Daoy (cell line): ENCODE measurements around the gene INSIG1. TPM values are rescaled to one million over a fixed set of nuclear protein-coding genes. Genes with fewer than 3 reads are reported as not detected.

Source experiments
- DNase-seq: peaks from one replicate; pipeline ENCODE4 v3.0.0-alpha.2; 2015; ENCODE audit warnings: low read depth
- total RNA-seq: library from RNA; depleted of rRNA; stranded (reverse); fragments of >200 nt; shearing (Covaris generic); gene quantifications from 2 replicates; pipeline ENCODE4 v1.2.3, GENCODE V29; 2014

Gene INSIG1
- total RNA-seq, 1 experiment from 2014 or later: 83.7 TPM

DNA sequence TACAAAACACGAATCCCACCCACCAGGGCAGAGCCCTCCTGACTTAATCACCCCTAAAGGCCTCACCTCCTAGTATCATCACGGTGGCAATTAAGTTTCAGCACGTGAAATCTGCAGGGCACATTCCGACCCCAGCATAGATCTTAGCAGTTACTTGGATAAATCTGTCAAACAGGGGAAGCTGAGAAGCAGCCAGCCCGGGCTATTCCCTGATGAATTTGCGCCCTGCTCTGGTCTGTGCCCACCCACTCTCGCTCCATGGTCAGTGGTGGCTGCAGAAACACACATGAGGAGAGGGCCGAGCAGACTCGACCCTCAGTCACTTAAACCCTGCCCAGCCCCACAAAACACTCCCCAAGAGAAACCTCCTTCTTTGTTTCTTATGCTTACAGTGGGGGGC, 28.7 kb downstream of the INSIG1 start:
- DNase-seq: no peak

DNA sequence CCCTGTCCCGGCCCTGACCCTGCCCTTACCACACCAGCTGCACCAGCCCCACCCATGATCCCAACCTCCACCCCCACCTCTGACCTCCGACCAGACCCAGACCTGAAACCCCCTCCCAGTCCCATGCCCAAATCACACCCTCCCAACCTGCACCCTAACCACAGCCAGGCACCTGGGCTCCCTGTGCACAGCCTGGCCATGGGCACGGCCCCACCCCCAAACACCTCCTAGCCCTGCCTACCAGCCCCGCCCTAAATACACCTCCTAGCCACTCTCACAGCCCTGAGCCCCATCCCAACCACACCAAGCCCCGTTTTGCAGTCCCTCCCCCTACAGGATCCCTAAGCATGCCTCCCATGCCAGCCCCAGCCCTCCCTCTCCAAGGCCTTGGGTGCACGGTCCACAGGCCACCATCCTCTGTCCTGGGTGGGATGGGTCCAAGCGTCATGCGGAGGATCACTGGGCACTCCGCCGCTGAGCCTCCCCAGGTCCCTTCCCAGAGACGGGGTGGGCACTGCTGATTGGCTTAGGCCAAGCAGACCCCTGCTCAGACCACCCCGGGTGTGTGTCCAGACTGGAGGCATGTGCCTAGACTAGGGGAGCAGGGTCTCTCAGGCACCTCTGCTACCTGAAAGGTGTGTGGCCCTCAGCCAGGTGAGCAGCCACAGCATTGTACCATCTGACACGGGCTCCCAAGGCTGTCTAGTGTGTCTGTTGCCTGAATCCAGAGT, 30.1 kb downstream of the INSIG1 start:
- DNase-seq: no peak

GRCh38 chr7:155329225-155329624, 31.5 kb downstream of the INSIG1 start:
- no peak for DNase-seq

DNA sequence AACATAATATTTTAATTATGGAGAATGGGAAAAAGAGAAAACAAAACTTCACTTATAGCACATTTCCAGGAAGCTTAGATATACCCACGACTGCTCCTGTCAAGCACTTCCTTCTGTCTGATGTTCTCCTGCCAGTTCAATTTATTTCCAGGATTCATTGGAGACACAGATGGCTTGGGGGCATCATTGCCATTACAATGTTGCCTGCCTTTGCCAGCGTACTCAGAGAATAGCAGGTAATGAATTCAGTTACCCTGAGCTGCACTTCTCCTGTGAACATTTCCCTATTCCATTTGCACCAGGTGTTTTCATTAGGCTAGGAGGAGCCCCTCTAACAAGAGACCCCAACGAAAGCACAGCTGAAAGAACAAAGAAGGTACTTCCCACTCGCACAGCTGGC, 33.7 kb downstream of the INSIG1 start:
- no peak for DNase-seq

DNA sequence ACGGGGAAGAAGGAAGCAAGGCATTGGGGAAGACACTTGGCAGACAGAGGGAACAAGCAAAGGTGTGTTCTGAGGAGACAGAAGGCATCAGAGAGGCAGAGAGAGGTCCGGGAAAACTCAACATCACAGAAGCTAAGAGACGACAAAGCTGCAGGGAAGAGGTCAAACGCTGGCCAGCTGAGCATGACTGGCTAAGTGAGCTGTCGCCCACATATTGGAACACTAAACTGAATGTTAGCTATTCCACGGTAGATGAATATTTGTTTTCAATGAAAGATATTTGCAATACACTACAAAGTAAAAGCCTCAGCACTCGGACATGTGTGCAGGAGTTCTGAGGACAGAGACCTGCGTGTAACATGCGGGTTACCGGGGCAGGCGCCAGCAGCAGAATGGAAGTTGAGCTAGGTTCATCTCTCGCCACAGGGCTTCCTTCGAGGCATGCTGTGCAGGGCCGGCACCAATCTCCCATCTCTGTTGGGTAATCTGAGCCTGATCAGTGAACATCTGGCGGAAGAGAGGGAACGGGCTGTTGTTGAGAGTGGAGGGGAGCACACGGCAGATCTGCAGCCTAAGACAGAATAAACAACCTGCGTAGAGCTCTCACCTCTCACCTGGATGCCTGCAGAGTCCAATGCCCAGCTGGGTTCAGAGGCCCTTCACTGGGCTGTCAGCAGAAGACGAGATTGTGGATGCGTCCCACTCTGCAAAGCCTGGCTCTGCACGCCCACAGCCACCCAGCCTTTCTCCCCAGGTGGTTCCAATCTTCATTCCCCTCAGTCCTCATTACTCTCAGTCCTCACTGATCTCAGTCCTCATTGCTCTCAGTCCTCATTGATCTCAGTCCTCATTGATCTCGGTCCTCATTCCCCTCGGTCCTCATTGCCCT, 35.9 kb downstream of the INSIG1 start:
- no peak for DNase-seq

DNA sequence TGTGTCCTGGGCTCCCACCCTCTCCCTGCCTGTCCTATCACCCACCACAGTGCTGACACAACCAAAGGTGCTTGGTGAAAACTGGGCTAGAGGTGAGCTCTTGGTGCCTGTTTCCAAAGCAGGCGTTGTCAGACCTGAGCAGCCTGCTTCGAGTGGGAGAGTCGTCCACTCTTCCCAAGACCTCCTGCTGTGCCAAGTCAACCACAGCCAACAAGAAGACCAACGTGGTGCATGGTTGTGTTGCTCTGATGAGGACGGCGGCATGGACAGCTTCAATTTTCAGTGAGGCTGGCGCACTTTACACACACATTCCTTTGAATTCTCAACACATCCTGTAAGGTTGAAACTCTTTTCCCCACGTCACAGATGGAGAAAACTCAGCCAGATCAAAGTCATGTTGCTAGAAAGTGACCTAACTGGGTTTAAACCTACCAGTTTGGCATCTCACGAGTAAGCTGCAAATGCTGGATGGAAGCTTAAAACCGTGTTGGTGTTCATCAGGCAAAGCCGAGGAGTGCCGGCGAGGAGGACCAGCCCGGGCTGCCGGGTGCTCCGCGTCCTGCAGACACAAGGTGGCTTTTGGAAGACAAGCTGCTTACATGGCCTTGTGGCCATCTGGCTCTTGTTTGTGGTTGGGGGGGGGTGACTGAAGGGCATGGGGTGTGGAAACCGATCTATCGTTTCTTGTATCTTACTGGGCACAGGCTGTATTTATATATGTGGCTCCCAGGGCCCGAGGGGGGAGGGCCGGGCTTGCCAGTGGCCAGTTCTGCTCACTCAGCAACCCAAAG, 39.3 kb downstream of the INSIG1 start:
- DNase-seq: no peak

DNA sequence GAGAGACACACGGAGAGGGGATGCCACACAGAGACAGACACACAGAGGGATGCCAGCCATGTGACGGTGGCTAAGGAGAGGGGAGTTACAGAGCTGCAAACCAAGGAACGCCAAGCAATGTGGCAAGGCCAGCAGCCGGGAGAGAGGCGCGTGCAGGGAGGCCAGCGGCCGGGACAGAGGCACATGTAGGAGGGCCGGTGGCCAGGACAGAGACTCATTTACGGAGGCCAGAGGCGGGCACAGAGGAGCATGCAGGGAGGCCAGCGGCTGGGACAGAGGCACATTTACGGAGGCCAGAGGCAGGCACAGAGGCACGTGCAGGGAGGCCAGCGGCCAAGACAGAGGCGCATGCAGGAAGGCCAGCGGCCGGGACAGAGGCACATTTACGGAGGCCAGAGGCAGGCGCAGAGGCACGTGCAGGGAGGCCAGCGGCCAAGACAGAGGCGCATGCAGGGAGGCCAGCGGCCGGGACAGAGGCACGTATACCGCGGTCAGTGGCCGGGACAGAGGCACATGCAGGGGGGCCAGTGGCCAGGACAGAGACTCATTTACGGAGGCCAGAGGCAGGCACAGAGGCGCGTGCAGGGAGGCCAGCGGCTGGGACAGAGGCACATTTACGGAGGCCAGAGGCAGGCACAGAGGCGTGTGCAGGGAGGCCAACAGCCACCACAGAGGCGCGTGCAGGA, 40.4 kb downstream of the INSIG1 start:
- no peak for DNase-seq

DNA sequence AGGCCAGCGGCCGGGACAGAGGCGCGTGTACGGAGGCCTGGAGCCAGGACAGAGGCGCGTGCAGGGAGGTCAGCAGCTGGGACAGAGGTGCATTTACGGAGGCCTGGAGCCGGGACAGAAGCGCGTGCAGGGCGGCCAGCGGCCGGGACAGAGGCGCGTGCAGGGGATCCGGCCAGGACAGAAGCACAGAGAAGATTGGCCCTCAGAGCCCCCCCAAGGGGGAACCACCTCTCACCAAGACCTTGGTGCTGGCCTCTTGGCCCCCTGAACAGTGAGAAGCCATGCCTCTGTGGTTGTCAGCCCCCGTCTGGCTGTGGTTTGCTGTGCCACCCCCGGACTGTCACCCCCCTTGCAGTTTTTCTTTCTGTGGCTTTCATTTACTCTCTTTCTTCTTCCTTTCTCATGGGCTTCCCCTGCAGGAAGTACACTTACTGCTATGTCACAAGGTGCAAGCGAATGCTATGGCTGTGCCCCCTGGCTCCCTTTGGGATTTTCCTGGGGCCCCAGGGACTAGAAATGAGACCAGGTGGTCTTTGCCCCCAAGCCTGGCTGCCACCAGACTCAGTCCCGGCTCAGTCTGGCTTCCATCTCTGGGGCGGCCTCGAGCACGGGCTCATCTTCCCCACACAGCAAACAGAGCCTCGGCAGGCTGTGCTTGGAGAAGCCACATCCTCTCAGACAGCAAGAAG, 41.1 kb downstream of the INSIG1 start:
- no peak for DNase-seq

DNA sequence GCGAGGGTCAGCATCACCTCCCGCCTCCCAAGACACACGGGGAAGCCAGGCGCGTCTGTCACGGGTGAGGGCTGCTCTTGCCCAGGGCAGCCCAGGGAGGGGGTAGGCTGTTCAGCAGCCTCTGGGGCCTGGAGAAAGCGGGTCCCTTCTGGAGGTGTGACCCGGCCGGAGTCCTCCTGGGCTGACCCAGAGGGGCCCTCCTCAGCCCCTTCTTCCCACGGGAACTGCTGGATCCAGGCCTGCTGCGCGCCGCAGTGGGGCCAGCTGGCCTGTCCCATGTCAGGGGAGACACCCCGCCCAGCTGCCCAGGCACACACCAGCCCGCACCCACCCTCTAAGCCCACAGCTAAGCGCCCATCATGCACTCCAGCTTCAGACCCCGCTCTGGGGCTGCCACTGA, 41.8 kb downstream of the INSIG1 start:
- DNase-seq: no peak

DNA sequence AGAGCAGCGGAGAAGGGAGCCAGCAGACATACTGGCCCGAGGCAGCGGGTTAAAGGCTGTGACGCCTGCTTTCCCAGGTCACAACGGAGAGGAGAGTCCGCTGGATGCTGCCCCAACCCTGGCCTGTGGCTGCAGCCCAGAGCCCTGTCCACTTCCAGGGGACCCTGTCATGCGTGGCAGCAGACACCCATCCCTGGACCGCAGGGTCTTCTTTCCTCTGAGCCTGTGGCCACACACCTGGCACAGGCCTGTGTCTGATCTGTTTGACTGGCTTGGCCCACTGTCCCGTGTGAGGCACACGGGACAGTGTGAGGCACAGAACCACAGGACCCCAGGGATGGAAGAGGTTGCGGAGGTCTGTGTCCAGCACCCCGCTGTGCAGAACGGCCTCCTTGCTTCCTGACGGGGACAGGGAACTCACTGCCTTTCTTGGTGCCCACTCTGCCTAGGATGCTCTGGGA, 42.4 kb downstream of the INSIG1 start:
- DNase-seq: no peak

- DNase-seq: no peak
These were observed 43.0 kb downstream of the INSIG1 start for GRCh38 chr7:155340721-155341120.

DNA sequence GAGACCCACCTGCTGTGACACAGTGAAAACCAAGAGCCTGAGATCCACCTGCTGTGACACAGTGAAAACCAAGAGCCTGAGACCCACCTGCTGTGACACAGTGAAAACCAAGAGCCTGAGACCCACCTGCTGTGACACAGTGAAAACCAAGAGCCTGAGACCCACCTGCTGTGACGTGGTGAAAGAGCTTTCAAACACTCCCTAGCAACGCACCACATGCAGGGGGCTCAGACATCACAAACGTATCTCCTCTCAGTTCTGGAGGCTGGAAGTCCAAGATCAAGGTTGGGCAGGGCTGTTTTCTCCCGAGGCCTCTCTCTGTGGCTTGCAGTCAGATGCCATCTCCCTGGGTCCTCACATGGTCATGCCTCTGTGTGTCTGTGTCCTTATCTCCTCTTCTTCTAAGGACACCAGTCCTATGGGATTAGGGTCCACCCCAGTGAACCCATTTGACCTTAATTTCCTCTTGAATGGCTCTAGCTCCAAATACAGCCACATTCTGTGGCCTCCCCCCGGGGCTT, 43.8 kb downstream of the INSIG1 start:
- no peak for DNase-seq

GRCh38 chr7:155342313-155342712, 44.6 kb downstream of the INSIG1 start:
- DNase-seq: no peak

- no peak for DNase-seq
These were observed 45.5 kb downstream of the INSIG1 start for GRCh38 chr7:155343150-155343549.

DNA sequence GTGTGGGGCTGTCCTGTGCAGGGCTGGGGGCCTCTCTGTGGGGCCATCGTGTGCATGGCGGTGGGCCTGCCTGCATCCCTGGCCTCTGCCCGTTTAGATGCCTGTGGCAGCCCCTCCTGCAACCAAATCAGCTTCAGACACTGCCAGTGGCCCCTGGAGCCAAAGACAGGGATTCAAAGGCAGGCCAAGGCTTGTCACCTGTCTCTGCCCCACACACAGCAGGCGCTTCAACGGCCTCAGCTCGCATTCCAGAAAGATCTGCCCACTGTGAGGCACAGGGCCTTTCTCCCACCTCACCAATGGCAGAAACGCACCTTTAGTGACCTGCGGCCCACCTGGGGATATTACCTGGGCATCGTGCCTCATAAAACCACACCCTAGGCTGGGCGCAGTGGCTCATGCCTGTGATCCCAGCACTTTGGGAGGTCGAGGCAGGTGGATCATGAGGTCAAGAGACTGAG, 46.0 kb downstream of the INSIG1 start:
- DNase-seq: no peak

- DNase-seq: no peak
These were observed 46.6 kb downstream of the INSIG1 start for GRCh38 chr7:155344270-155344617.

GRCh38 chr7:155344618-155345433, 47.1 kb downstream of the INSIG1 start:
- DNase-seq: peak; percentile 87

DNA sequence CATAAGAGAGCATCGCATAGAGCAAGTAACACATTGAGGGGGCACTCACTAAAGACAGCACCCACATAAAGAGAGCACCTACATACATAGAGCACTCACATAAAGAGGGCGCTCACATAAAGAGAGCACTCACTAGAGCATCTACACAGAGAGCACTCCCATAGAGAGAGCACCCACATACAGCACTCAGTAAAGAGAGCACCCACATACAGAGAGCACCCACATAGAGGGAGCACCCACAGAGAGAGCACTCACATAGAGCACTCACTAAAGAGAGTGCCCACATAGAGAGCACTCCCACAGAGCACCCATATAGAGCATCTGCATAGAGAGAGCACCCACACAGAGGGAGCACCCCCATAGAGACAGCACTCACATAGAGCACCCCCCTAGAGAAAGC, 47.8 kb downstream of the INSIG1 start:
- no peak for DNase-seq

DNA sequence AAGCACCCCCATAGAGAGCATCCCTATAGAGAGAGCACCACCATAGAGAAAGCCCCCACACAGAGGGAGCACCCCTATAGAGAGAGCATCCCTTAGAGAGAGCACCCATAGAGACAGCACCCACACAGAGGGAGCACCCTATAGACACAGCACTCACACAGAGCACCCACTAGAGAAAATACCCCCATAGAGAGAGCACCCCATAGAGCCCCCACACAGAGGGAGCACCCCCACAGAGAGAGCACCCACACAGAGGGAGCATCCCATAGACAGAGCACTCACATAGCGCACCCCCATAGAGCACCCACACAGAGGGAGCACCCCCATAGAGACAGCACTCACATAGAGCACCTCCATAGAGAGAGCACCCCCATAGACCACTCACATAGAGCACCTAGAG, 48.6 kb downstream of the INSIG1 start:
- DNase-seq: no peak

- DNase-seq: no peak
These were observed 51.1 kb downstream of the INSIG1 start for GRCh38 chr7:155348806-155349205.
